ENCODE measurements around the gene ITGAD. TPM values are rescaled to one million over a fixed set of nuclear protein-coding genes. Genes with fewer than 3 reads are reported as not detected.

The ITGAD gene
- total and polyA plus RNA-seq, 2 of the 4 experiments (the other 2 are of a cell fraction), result not detected

- dilution Hi-C loops (cut with HindIII; ENCODE audit: low sequenced_read_pairs, unreplicated experiment) (no loop called here), intact Hi-C loops (cut with micrococcal nuclease) (no loop called here), in situ Hi-C loops (cut with MboI; ENCODE audit: low sequenced_read_pairs) (no loop called here)
- no peak overlapping the region for H4K5ac ChIP-seq (ENCODE audit: low read depth, low read length)
- H3K23ac ChIP-seq (ENCODE audit: low read depth, low read length), result no peak overlapping the region
- no peaks in the 10 kb centered on the region for H3K4me1 ChIP-seq (ENCODE audit: control insufficient read depth, insufficient read depth, low read length)
- H3K79me1 ChIP-seq (ENCODE audit: low read depth in 1 of 2, low read length in 2 of 2), result no peaks in the 10 kb centered on the region
- H3K4me2 ChIP-seq (ENCODE audit: low read depth, low read length), result no peak overlapping the region
- no peak overlapping the region for H3K9ac ChIP-seq (ENCODE audit: low read depth, low read length)
- H3K56ac ChIP-seq (ENCODE audit: extremely low read depth, insufficient read depth, low read length), result no peak overlapping the region
- no peaks in the 10 kb centered on the region for H4K20me1 ChIP-seq (ENCODE audit: insufficient read depth, low read length)
- no peak for ATAC-seq (ENCODE audit: low read depth)
- no peak overlapping the region for H2AFZ ChIP-seq (replicated peaks; ENCODE audit: low read length, poor library complexity)
- no peak overlapping the region for H2AK9ac ChIP-seq (replicated peaks; ENCODE audit: low read depth, low read length, poor library complexity)
- no peak overlapping the region for H4K8ac ChIP-seq (ENCODE audit: low read depth in 2 of 2, low read length in 2 of 2)
- H3K14ac ChIP-seq (replicated peaks; ENCODE audit: low read depth, low read length), result no peak overlapping the region
- no peak overlapping the region for H4K91ac ChIP-seq (ENCODE audit: insufficient read depth, low read depth, low read length)
- no peak overlapping the region for H2BK5ac ChIP-seq (ENCODE audit: low read depth, low read length, poor library complexity, severe bottlenecking)
- no peak overlapping the region for H2AK5ac ChIP-seq (ENCODE audit: low read depth, low read length)
- no peaks in the 10 kb centered on the region for H3K36me3 ChIP-seq (ENCODE audit: control insufficient read depth, insufficient read depth, low read length)
- no TSS peak for BruUV-seq (replicated peaks)
- no peak overlapping the region for H3K4ac ChIP-seq (ENCODE audit: low read depth, low read length)
- no peaks in the 10 kb centered on the region for H3K9me3 ChIP-seq (ENCODE audit: control insufficient read depth, insufficient read depth, low read length)
- no peak overlapping the region for H3K4me3 ChIP-seq (ENCODE audit: insufficient read depth, low read depth, low read length)
- no peak for DNase-seq
- 83% methylated on average over 21 of the region's 47 CpGs; no CpG with 5 or more reads in 1 of the 2 experiments for WGBS, 2 experiments (ENCODE audit: extremely low coverage in 2 of 2, insufficient read length in 1 of 2)
- no peaks in the 10 kb centered on the region for H3K9me1 ChIP-seq (ENCODE audit: insufficient read depth, low read length)
- H2BK15ac ChIP-seq (ENCODE audit: low read depth, low read length), result no peak overlapping the region
- CTCF ChIA-PET, result no interaction called here
- no peak overlapping the region for H2BK20ac ChIP-seq (ENCODE audit: low read depth, low read length)
- H2BK120ac ChIP-seq (ENCODE audit: low read depth, low read length), result no peak overlapping the region
- H3K27me3 ChIP-seq (ENCODE audit: control insufficient read depth, insufficient read depth, low read length), result peaks cover 7% of the 10 kb centered on the region
- POLR2A ChIA-PET (ENCODE audit: unreplicated experiment), result no interaction called here
- H3K18ac ChIP-seq (ENCODE audit: low read depth, low read length), result no peak overlapping the region
- H3K27ac ChIP-seq (ENCODE audit: insufficient read depth, low read length), result no peak overlapping the region
- TF ChIP-seq RFX5 (IDR thresholded peaks at IDR 0.05; ENCODE audit: low read depth, low read length) (no peak), MAZ (IDR thresholded peaks at IDR 0.05; ENCODE audit: borderline replicate concordance, low read depth, low read length) (no peak), SMC3 (IDR thresholded peaks at IDR 0.05; ENCODE audit: low read depth, low read length) (no peak), CHD1 (IDR thresholded peaks at IDR 0.05; ENCODE audit: low read depth, low read length) (no peak), MAFK (IDR thresholded peaks at IDR 0.05; ENCODE audit: low read depth, low read length) (no peak), FOS (IDR thresholded peaks at IDR 0.05; ENCODE audit: low read depth, low read length) (no peak), MXI1 (IDR thresholded peaks at IDR 0.05; ENCODE audit: borderline replicate concordance, low read depth, low read length) (no peak), ELK1 (IDR thresholded peaks at IDR 0.05; ENCODE audit: borderline replicate concordance, low read depth, low read length) (no peak), RAD21 (IDR thresholded peaks at IDR 0.05; ENCODE audit: low read length) (no peak), USF2 (IDR thresholded peaks at IDR 0.05; ENCODE audit: low read depth, low read length) (no peak), CEBPB (IDR thresholded peaks at IDR 0.05; ENCODE audit: low read depth, low read length) (no peak), NFE2L2 (IDR thresholded peaks at IDR 0.05; ENCODE audit: low read depth, low read length) (no peak), RCOR1 (IDR thresholded peaks at IDR 0.05; ENCODE audit: insufficient replicate concordance, low read length) (no peak), BHLHE40 (IDR thresholded peaks at IDR 0.05; ENCODE audit: low read depth, low read length) (no peak), POLR2A (IDR thresholded peaks at IDR 0.05; ENCODE audit: low read depth, low read length) (no peak)
Observed at GRCh38 chr16:31435341-31436220, 42.4 kb downstream of the ITGAD start.
